GM12872 (cell line): ENCODE data around the gene ZNF205.

Experiments
- CTCF ChIP-seq: IDR thresholded peaks from 3 replicates; pipeline ENCODE4 v1.5.1; 2011; ENCODE audit warnings: low read depth, mild to moderate bottlenecking, low read length, moderate library complexity; ENCODE audit not compliant: insufficient read depth

ZNF205 gene

GRCh38 chr16:3070608-3071111 lies 41.7 kb upstream of the ZNF205 start:
- TF ChIP-seq CTCF: no peak

- no peak for TF ChIP-seq CTCF
Measured at GRCh38 chr16:3071655-3072054, 40.7 kb upstream of the ZNF205 start.

- TF ChIP-seq CTCF: no peak
Measured at GRCh38 chr16:3073448-3073847, 38.9 kb upstream of the ZNF205 start.

DNA sequence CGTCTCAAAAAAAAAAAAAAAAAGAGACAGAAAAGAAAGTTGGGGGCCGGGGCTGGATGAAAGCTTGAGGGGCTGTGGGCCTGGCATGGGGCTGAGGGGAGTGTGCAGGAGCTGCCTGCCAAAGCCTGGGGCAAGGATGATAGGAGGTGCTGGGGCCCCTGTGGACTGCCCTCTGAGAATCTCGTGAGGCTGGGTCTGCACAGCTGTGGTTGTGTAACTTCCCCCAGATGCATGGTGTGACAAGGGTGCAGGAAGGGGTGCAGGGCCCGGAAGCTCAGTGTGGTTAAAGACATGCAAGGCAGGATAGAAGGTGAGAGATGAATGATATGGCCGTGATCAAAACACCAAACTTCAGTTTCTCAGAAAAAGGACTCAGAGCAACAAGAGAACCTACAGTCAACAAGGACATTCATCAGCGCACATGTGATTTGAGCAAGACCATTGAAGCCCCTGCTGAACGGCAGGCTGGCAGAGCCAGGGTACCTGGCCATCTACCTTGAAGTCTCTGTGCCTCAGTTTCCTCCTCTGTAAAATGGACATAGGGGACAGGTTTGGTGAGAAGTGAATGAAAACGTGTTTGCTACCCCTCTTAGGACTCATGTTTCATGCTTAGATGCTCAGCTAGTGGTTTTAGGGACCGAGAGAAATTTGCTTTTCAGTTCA lies 37.4 kb upstream of the ZNF205 start:
- no peak for TF ChIP-seq CTCF

GRCh38 chr16:3075523-3075915 lies 36.9 kb upstream of the ZNF205 start:
- TF ChIP-seq CTCF: no peak

GRCh38 chr16:3076577-3076976 lies 35.8 kb upstream of the ZNF205 start:
- TF ChIP-seq CTCF: no peak

DNA sequence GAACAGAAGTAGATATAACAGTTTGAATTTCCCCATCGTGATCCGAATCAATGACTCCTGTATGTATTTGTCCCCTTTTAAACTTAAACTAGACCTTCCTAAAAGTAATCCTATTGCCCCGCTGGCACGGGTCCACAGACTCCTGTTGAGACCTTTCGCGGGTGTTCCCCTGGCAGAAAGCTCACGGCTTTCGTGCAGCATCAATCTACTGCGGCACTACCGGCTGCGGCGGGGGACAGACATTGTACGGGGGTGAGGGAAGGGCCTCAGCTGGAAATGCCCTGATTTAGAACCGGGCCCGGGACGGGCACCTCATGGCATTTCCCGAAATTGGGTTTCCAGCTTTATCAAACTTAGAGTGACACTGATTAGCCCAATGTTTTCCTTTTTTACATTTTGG lies 32.4 kb upstream of the ZNF205 start:
- TF ChIP-seq CTCF: no peak
